Smooth muscle cell (in vitro differentiated cells): ENCODE data around the gene TRPM3. TPM values are rescaled to one million over a fixed set of nuclear protein-coding genes. Genes with fewer than 3 reads are reported as not detected.

ENCODE experiments used
- DNase-seq: peaks from one replicate; lab custom pipeline; 2025; ENCODE audit not compliant: unreplicated experiment; lab: John Stamatoyannopoulos, UW
- H2AFZ ChIP-seq: fragments of 200-600 bp; sonication (generic); 2 replicates; pipeline ENCODE4 v1.6.0; 2016; ENCODE audit warnings: antibody characterized with exemption, low read depth, mild to moderate bottlenecking
- H3F3A ChIP-seq: fragments of 200-600 bp; sonication (generic); 2 replicates; pipeline ENCODE4 v1.6.0; 2017; ENCODE audit warnings: antibody characterized with exemption, low read depth
- H3K27ac ChIP-seq: fragments of 200-600 bp; sonication (generic); 2 replicates; pipeline ENCODE4 v1.5.1; 2016; ENCODE audit warnings: low read depth, mild to moderate bottlenecking
- H3K27me3 ChIP-seq: fragments of 200-600 bp; sonication (generic); 2 replicates; pipeline ENCODE4 v1.6.1; 2016; ENCODE audit warnings: low read depth, mild to moderate bottlenecking
- H3K36me3 ChIP-seq: fragments of 200-600 bp; sonication (generic); 2 replicates; pipeline ENCODE4 v1.5.1; 2016; ENCODE audit warnings: low read depth
- H3K4me1 ChIP-seq: fragments of 200-600 bp; sonication (generic); 2 replicates; pipeline ENCODE4 v1.5.1; 2016; ENCODE audit warnings: low read depth
- H3K4me2 ChIP-seq: fragments of 200-600 bp; sonication (generic); 2 replicates; pipeline ENCODE4 v1.6.0; 2016; ENCODE audit warnings: mild to moderate bottlenecking
- H3K4me3 ChIP-seq: fragments of 200-600 bp; sonication (generic); 2 replicates; pipeline ENCODE4 v1.5.1; 2016; ENCODE audit warnings: mild to moderate bottlenecking
- H3K79me2 ChIP-seq: fragments of 200-600 bp; sonication (generic); 2 replicates; pipeline ENCODE4 v1.6.0; 2016; ENCODE audit warnings: low read depth, mild to moderate bottlenecking
- H3K9ac ChIP-seq: fragments of 200-600 bp; sonication (generic); 2 replicates; pipeline ENCODE4 v1.6.0; 2016; ENCODE audit warnings: low read depth
- H3K9me3 ChIP-seq: fragments of 200-600 bp; sonication (generic); replicated peaks from 2 replicates; pipeline ENCODE4 v1.5.1; 2016; ENCODE audit warnings: low read depth
- H4K20me1 ChIP-seq: fragments of 200-600 bp; sonication (generic); 2 replicates; pipeline ENCODE4 v1.6.0; 2016; ENCODE audit warnings: low read depth
- CTCF ChIP-seq: fragments of 200-600 bp; sonication (generic); IDR thresholded peaks from 2 replicates; pipeline ENCODE4 v1.5.1; 2017; ENCODE audit warnings: borderline replicate concordance, mild to moderate bottlenecking, antibody characterized with exemption; ENCODE audit not compliant: insufficient read depth, poor library complexity, severe bottlenecking
- WGBS: methylation state at CpG from one replicate; pipeline ENCODE4 v1.1.7; 2016; ENCODE audit warnings: low lambda C conversion rate; 5-methylcytosine and 5-hydroxymethylcytosine counted together
- polyA plus RNA-seq: library from polyadenylated mRNA; unstranded; fragments of >200 nt; fragmentation: Nextera tagmentation; extraction: Ambion mirVana; gene quantifications from 2 replicates; pipeline ENCODE4 v1.2.1, GENCODE V29; 2016
- total RNA-seq: library from RNA; depleted of rRNA; stranded (reverse); fragments of >200 nt; gene quantifications from 2 replicates; pipeline ENCODE4 v1.2.3, GENCODE V29; 2014

The TRPM3 gene
- total and polyA plus RNA-seq, 2 experiments from 2014 or later, result not detected

DNA sequence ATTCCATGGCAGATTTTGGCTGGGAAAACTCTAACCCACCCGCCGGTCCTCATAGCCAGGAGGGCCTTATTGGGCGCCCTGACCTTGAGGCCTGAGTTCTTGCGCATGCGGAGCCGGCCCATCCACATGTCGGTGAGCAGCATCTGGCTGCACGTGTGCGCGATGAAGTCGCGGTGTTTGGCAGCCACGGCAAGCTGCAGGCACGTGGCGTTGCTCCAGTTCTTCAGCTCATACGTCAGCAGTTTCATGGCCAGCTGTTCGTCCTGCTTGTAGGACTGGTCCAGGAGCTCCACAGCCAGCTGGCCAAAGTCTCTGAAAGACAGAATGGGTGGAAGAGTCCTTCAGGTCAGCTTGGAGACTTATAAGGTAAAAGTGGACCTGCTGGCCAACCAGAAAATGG, 502.6 kb downstream of the TRPM3 start:
- Histone ChIP-seq H3K79me2 (no peaks in the 10 kb centered on the region), H3K9ac (no peak overlapping the region), H3K4me1 (no peaks in the 10 kb centered on the region), H3K36me3 (no peaks in the 10 kb centered on the region), H3K9me3 (no peaks in the 10 kb centered on the region), H3K27ac (no peak overlapping the region), H2AFZ (no peak overlapping the region), H3K4me3 (no peak overlapping the region), H3F3A (peaks cover 5% of the 10 kb centered on the region), H3K4me2 (no peak overlapping the region), H3K27me3 (no peaks in the 10 kb centered on the region), H4K20me1 (no peaks in the 10 kb centered on the region)
- no peak for TF ChIP-seq CTCF
- no peak for DNase-seq
- WGBS, result 95% methylated on average over 17 of the region's 17 CpGs

DNA sequence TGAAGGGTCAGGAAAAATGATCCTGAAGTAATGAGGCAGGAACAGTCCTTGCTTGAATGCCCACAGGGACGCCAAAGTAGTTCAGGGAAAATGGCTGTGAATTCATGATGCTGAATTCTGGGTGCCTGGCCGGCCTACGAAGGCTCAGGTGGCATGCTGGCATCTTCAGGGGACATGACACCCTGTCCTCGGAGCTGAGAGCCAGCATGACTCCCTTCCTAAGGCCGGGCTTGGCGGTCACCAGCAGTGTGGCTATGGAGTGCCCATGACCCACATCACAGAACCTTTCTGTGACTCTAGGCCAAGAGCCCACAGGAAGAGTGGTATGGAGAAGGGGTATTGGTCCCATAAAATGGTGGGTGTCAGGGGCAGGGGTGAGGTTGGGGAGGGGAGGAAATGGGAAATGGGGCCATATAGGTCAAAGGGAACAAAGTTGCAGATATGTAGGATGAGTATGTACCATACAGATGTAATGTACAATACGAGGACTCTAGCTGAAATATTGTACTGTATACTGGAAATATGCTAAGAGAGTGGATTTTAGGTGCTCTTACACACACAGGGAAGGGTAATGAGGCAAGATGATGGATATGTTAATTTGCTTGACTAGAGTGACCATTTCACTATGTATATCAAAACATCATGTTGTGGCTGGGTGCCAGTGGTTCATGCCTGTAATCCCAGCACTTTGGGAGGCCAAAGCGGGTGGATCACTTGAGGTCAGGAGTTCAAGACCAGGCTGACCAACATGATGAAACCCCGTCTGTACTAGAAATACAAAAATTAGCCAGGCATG, 504.2 kb downstream of the TRPM3 start:
- Histone ChIP-seq H3K36me3 (no peaks in the 10 kb centered on the region), H3K4me2 (no peak overlapping the region), H3K4me1 (no peaks in the 10 kb centered on the region), H3K27me3 (no peaks in the 10 kb centered on the region), H3K79me2 (no peaks in the 10 kb centered on the region), H2AFZ (no peak overlapping the region), H3K4me3 (no peak overlapping the region), H4K20me1 (no peaks in the 10 kb centered on the region), H3K27ac (no peak overlapping the region), H3K9me3 (no peaks in the 10 kb centered on the region), H3K9ac (no peak overlapping the region), H3F3A (peaks cover 5% of the 10 kb centered on the region)
- 95% methylated on average over 9 of the region's 9 CpGs for WGBS
- no peak for DNase-seq
- no peak for TF ChIP-seq CTCF

DNA sequence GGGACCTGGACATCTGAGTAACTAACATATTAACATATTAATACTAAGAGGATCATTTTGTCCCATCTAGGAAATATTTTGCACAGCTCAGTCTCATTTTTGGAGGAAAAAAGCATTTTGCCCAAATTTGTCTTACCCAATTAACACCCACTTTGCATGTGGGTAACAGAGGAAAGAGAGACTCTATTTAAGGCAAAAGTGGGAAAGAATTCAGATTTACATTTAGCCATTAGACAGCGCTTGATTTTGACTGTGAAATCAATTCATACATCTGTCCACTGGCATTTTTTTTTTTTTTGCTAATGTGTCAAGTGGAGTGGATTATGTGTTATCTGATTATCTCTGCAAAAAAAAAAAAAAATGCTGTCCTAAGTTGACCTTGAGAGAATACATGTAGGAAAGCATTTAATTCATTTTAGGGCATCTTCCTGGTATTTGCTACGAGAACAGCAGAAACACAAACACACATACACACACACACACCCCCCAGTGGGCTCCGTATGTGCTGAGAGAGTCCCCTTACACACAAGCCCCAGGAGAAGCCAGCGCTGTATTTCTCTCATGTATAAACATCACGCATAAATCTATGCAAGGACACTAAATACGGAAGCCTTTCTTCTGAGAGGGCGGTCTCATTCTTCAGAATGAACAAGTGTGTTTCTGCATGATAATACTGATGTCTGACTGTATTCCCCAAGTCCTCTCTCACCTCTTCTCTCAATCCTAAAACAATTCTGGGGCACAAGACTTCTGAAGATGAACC, 505.0 kb downstream of the TRPM3 start:
- H4K20me1 ChIP-seq, result no peaks in the 10 kb centered on the region
- no peak for TF ChIP-seq CTCF
- no peaks in the 10 kb centered on the region for H3K9me3 ChIP-seq
- no peak overlapping the region for H3K4me2 ChIP-seq
- no peak overlapping the region for H3K27ac ChIP-seq
- no peaks in the 10 kb centered on the region for H3K27me3 ChIP-seq
- no peak overlapping the region for H2AFZ ChIP-seq
- no peak overlapping the region for H3K4me3 ChIP-seq
- H3K9ac ChIP-seq, result no peak overlapping the region
- no peak for DNase-seq
- 93% methylated on average over 7 of the region's 7 CpGs for WGBS
- H3K4me1 ChIP-seq, result no peaks in the 10 kb centered on the region
- H3K79me2 ChIP-seq, result no peaks in the 10 kb centered on the region
- no peaks in the 10 kb centered on the region for H3K36me3 ChIP-seq
- H3F3A ChIP-seq, result peaks cover 5% of the 10 kb centered on the region
